Heart left ventricle (tissue), 16 donors: ENCODE results near the gene MMAB. TPM values are rescaled to one million over a fixed set of nuclear protein-coding genes. Genes with fewer than 3 reads are reported as not detected.

Experiments
- ATAC-seq, 4 donors: fragments of 200-7000 bp; cut with Tn5 transposase; one replicate each; pipeline ENCODE4 v1.9.1; 2020 to 2022; ENCODE audit warnings: moderate library complexity in 4 of 4, mild to moderate bottlenecking in 3 of 4, moderate number of reproducible peaks in 1 of 4
- DNase-seq, 5 donors: peaks; one replicate each; pipeline ENCODE4 v3.0.0-alpha.2; 2020
- H3K27ac ChIP-seq, 12 donors: fragments of 200-600 bp; sonication (generic) in 4 of 12; one replicate each; pipeline versions ENCODE4 v1.5.0 to v1.8.0; 2016 to 2022; ENCODE audit warnings: mild to moderate bottlenecking in 2 of 12
- H3K27me3 ChIP-seq, 9 donors: fragments of 200-600 bp; sonication (generic) in 2 of 9; one replicate each; pipeline versions ENCODE4 v1.5.1 to v1.8.0; 2016 to 2022; ENCODE audit warnings: mild to moderate bottlenecking in 3 of 9
- H3K36me3 ChIP-seq, 9 donors: fragments of 200-600 bp; sonication (generic) in 2 of 9; one replicate each; pipeline versions ENCODE4 v1.5.0 to v1.8.0; 2018 to 2022; ENCODE audit warnings: mild to moderate bottlenecking in 2 of 9
- H3K4me1 ChIP-seq, 12 donors: fragments of 200-600 bp; sonication (generic) in 4 of 12; one replicate each; pipeline versions ENCODE4 v1.5.0 to v1.8.0; 2016 to 2022; ENCODE audit warnings: mild to moderate bottlenecking in 3 of 12
- H3K4me3 ChIP-seq, 12 donors: fragments of 200-600 bp; sonication (generic) in 4 of 12; one replicate each; pipeline versions ENCODE4 v1.5.0 to v1.8.0; 2017 to 2022; ENCODE audit warnings: mild to moderate bottlenecking in 9 of 12, moderate library complexity in 4 of 12
- H3K9me3 ChIP-seq, 12 donors: fragments of 200-600 bp; sonication (generic) in 4 of 12; one replicate each; pipeline versions ENCODE4 v1.5.0 to v1.8.0; 2016 to 2022; ENCODE audit warnings: mild to moderate bottlenecking in 1 of 12
- POLR2A ChIP-seq, 2 donors: fragments of 450-650 bp; IDR thresholded peaks; one replicate each; pipeline ENCODE4 v1.6.1; 2017; ENCODE audit warnings: antibody characterized with exemption in 2 of 2, mild to moderate bottlenecking in 2 of 2, moderate library complexity in 2 of 2
- WGBS, 4 donors: extraction: QIAGEN DNeasy Blood & Tissue Kit in 2 of 4; methylation state at CpG; one replicate each; pipeline versions ENCODE4 v1.1.5 to v1.1.7; 2013 to 2018; 5-methylcytosine and 5-hydroxymethylcytosine counted together
- intact Hi-C, 10 donors: fragments of 100-400 bp; cut with DNase I; formaldehyde crosslinking; loops; one replicate each; pipeline versions ENCODE4 v1.11.1 to v1.14.2; 2022
- polyA plus RNA-seq, 2 donors: library from polyadenylated mRNA; stranded (reverse); fragments of 200-250 nt; gene quantifications; one replicate each; pipeline ENCODE4 v1.2.3, GENCODE V29; 2013
- total RNA-seq, 9 donors: library from RNA; depleted of rRNA in 2 of 9; stranded (reverse); fragments of >200 nt in 2 of 9; fragmentation: NEBNext Ultra II Directional in 3 of 9; extraction: Animal tissue kit (Norgen Biotek cat#: 25700) in 3 of 9; gene quantifications; one replicate each; pipeline versions ENCODE4 v1.1.0 to v1.2.4, GENCODE V29; 2016 to 2023
- TF ChIP-seq, protein P1 (sequence below), 12 donors: fragments of 200-600 bp; sonication (generic) in 4 of 12; IDR thresholded peaks; one replicate each; pipeline versions ENCODE4 v1.5.0 to v1.8.0; 2018 to 2022; ENCODE audit warnings: antibody characterized with exemption in 12 of 12, mild to moderate bottlenecking in 5 of 12
- donor health status: ischemic (EF 13 %, LVEDD 7.1; RV severe dilation, severe dysfunction).
- donor health status: healthy with polysubstance abuse.
- donor health status: DM: no; HTN: yes; CAD: no.
- donor health status: DM: no; HTN: no; CAD: no.
- donor health status: ischemic (EF 25% LVEDD 6.9; RV normal size, moderate dysfunction).
- donor health status: ischemic (EF 25% LVEDD 5.7; RV mildly dilated, moderate dysfunction).
- donor health status: healthy.
- donor health status: DM: yes; HTN: yes; CAD: no.
- donor health status: ischemic (EF 35%, LVEDD 5.7; RV mildly dilated, moderate dysfunction).
- donor health status: nonischemic (EF 11% LVEDD 7.7; RV severe dilation, severe dysfunction).
- donor health status: DM: yes; HTN: yes; CAD: no.
- donor health status: PGD.
- donor health status: ischemic (EF 29% LVEDD 5.4; RV normal size, mild dysfunction).
- donor health status: nonischemic (EF 23%, LVEDD 6.1; RV moderate dilation, normal function).

Gene MMAB
- total and polyA plus RNA-seq, 11 donors: 29.5 to 43.4 (median 34.5) TPM

DNA sequence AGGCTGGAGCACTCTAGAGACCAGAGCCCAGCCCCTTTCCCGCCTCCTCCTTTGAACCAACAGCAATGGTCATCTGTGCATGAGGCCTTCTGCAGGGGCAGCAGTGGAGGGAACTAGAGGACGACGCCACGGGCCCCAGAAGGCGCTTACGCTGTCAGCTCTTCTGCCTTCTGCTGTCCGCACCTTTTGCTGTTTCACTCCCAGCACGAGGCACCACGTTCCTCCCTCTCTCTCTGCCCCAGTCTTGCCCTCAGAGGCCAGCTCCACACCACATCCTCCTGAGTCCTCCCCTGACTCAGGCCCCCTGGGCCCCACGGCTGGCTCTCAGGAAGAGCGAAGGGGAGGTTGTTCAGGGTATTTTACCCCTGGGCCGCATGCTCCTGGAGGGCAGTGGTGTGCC, 15.5 kb downstream of the MMAB start:
- H3K4me1 ChIP-seq: peaks cover 0 to 3% (median 0%) of the 10 kb centered on the region in 12 donors
- ATAC-seq (no peak), DNase-seq (no peak)
- TF ChIP-seq, protein P1, sequence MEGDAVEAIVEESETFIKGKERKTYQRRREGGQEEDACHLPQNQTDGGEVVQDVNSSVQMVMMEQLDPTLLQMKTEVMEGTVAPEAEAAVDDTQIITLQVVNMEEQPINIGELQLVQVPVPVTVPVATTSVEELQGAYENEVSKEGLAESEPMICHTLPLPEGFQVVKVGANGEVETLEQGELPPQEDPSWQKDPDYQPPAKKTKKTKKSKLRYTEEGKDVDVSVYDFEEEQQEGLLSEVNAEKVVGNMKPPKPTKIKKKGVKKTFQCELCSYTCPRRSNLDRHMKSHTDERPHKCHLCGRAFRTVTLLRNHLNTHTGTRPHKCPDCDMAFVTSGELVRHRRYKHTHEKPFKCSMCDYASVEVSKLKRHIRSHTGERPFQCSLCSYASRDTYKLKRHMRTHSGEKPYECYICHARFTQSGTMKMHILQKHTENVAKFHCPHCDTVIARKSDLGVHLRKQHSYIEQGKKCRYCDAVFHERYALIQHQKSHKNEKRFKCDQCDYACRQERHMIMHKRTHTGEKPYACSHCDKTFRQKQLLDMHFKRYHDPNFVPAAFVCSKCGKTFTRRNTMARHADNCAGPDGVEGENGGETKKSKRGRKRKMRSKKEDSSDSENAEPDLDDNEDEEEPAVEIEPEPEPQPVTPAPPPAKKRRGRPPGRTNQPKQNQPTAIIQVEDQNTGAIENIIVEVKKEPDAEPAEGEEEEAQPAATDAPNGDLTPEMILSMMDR (IDR thresholded peaks at IDR 0.05): no peak
- TF ChIP-seq POLR2A (IDR thresholded peaks at IDR 0.05): no peak
- H3K9me3 ChIP-seq: no peaks in the 10 kb centered on the region
- intact Hi-C loops: no loop called here
- H3K36me3 ChIP-seq: peaks cover 0 to 34% (median 6%) of the 10 kb centered on the region in 9 donors
- no peak overlapping the region for H3K4me3 ChIP-seq
- no peaks in the 10 kb centered on the region for H3K27me3 ChIP-seq
- no peak overlapping the region for H3K27ac ChIP-seq
- 81 to 86% (median 83%) methylated on average over 12 of the region's 12 CpGs for WGBS, 4 donors

DNA sequence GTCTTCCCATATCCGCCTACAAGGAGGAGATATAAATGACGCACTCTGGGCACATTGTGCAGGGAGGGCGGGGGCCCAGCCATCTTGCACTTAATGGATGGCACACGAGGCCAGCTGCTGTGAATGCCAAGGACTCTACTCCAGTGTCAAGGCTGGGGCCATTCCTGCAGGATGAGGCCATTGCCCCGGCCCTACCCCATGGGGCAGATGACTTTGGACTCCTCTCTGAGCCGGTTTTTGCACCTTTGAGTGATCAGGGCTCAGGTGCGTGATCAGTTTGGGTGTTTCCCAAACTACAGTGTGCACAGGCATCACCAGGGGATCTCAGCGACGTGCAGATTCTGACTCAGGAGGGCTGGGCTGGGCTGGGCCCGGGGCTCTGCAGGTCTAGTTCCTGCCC, 16.1 kb downstream of the MMAB start:
- 93 to 96% (median 95%) methylated on average over 8 to 10 of the region's 10 CpGs for WGBS, 4 donors
- Histone ChIP-seq H3K4me1 (peaks cover 0 to 3% (median 0%) of the 10 kb centered on the region in 12 donors), H3K9me3 (no peaks in the 10 kb centered on the region), H3K27ac (no peak overlapping the region), H3K27me3 (no peaks in the 10 kb centered on the region), H3K4me3 (no peak overlapping the region), H3K36me3 (peaks cover 0 to 29% (median 6%) of the 10 kb centered on the region in 9 donors)
- TF ChIP-seq, protein P1 (IDR thresholded peaks at IDR 0.05): no peak
- TF ChIP-seq POLR2A (IDR thresholded peaks at IDR 0.05): no peak
- ATAC-seq: no peak
- intact Hi-C loops: no loop called here
- no peak for DNase-seq

DNA sequence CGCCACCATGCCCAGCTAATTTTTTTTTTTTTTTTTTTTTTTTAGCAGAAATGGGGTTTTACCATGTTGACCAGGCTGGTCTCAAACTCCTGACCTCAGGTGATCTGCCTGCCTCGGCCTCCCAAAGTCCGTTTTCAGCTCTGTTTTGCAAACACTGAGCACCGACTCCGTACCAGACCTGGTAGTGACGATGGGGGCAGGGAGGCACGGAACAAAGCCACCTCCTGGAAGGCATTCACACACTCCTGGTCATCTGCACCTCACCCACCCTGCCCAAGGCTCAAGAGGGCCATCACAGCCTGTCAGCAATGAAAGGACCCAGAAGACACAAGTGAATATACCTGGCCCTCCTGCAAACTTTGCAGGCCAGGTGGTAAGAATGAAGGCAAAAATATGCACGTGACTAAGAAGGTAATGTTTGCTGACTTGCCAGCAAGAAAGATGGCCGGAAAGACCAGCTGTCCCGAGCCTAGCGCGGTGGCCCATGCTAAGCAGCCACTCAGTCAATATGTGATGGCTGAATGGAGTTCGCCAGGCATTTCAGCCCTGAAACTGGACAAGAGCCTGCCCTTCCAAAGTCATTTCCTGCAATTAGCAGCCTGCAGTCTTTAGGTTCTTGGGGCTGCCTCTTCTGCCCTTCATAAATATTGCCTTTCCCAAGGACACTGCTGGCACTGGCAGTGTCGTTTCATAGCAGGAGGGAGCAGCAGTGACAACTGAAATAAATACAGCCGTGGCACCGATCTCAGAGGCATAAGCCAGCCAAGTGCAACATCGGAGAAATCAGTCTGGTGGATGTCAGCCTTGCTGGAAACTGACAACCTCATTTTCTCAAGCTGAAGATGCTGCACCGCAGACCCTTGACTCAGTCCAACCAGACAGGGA, 17.6 kb downstream of the MMAB start:
- 76 to 83% (median 80%) methylated on average over 18 of the region's 18 CpGs for WGBS, 4 donors
- Histone ChIP-seq H3K27me3 (peaks cover 0 to 11% (median 0%) of the 10 kb centered on the region in 9 donors), H3K27ac (no peak overlapping the region), H3K9me3 (no peaks in the 10 kb centered on the region), H3K4me1 (peaks cover 0 to 3% (median 0%) of the 10 kb centered on the region in 12 donors), H3K4me3 (no peak overlapping the region), H3K36me3 (peaks cover 0 to 20% (median 0%) of the 10 kb centered on the region in 9 donors)
- ATAC-seq: no peak
- intact Hi-C loops: no loop called here
- no peak for TF ChIP-seq POLR2A (IDR thresholded peaks at IDR 0.05)
- TF ChIP-seq, protein P1 (IDR thresholded peaks at IDR 0.05): no peak
- no peak for DNase-seq

DNA sequence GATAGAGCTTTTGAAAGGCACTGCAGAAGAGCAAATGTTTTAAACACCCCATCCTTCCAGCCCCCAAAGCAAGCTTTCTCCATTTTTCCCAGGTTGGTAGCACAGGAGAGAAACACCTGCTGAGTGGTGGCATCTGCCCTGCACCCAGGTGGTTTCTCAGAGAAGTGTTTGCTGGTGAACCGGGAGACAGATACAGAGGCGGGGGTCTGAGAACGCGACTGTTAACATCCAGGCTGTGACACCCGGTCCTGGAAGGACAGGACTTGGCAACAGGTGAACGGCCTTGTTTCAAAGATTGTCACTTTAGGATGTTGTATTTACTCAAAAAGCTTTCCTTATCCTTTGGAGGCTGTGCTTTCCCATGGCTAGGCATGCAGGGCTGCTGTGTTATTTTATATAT, 18.5 kb downstream of the MMAB start:
- no peak for ATAC-seq
- H3K4me3 ChIP-seq: no peak overlapping the region
- intact Hi-C loops: no loop called here
- peaks cover 0 to 17% (median 0%) of the 10 kb centered on the region in 9 donors for H3K36me3 ChIP-seq
- no peaks in the 10 kb centered on the region for H3K9me3 ChIP-seq
- H3K4me1 ChIP-seq: peaks cover 0 to 3% (median 0%) of the 10 kb centered on the region in 12 donors
- H3K27ac ChIP-seq: no peak overlapping the region
- 71 to 80% (median 76%) methylated on average over 6 of the region's 6 CpGs for WGBS, 4 donors
- TF ChIP-seq, protein P1 (IDR thresholded peaks at IDR 0.05): no peak
- TF ChIP-seq POLR2A (IDR thresholded peaks at IDR 0.05): no peak
- DNase-seq: no peak
- H3K27me3 ChIP-seq: peaks cover 0 to 16% (median 0%) of the 10 kb centered on the region in 9 donors
